Peyer's patch (tissue), 4 donors: ENCODE data around the gene IFFO2.
"Not testable (repeated sequence)": the region's sequence is repeated elsewhere in the genome, so short reads cannot be mapped to it uniquely, and the experiment has no call there.

Source experiments
- CTCF ChIP-seq, 6 experiments: fragments of 450-650 bp in 4 of 6; fragments of 200-600 bp in 2 of 6; sonication (generic) in 1 of 6; IDR thresholded peaks; one replicate each; pipeline ENCODE4 v1.5.1; 2017 to 2019; ENCODE audit warnings: antibody characterized with exemption in 6 of 6, mild to moderate bottlenecking in 3 of 6, moderate library complexity in 1 of 6
- POLR2A ChIP-seq, 2 donors: fragments of 450-650 bp; IDR thresholded peaks; one replicate each; pipeline ENCODE4 v1.5.1; 2017; ENCODE audit warnings: antibody characterized with exemption in 2 of 2, mild to moderate bottlenecking in 2 of 2, moderate library complexity in 2 of 2

DNA sequence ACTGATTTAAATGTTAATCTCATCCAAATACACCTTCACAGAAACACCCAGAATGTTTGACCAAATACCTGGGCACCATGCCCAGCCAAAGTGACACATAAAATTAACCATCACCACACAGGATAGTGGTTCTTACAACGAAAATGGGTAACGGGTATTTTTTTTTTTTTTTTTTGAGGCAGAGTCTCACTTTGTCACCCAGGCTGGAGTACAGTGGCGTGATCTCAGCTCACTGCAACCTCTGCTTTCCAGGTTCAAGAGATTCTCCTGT, 85.9 kb downstream of the IFFO2 start:
- not testable (repeated sequence) for TF ChIP-seq CTCF, POLR2A (IDR thresholded peaks at IDR 0.05)
